ENCODE results near the gene SHROOM2. TPM values are rescaled to one million over a fixed set of nuclear protein-coding genes. Genes with fewer than 3 reads are reported as not detected.

Gene SHROOM2
- total and polyA plus RNA-seq, 9 of the 15 experiments (the other 6 are each of a cell fraction or from before 2014, with no cell fraction given), result not detected

GRCh38 chrX:9966775-9967408, 180.7 kb downstream of the SHROOM2 start, which contains the start of gene CLDN34 (continued):
- TF ChIP-seq CTCF (IDR thresholded peaks at IDR 0.05 in 2 of 3, conservative IDR thresholded peaks at IDR 0.05 in 1 of 3; ENCODE audit: insufficient read depth in 2 of 3, low read depth in 1 of 3, low read length in 3 of 3) (peak; percentile 36 to 51 (median 44); a peak in 4 of 6 replicates), TSC22D4 (tag; IDR thresholded peaks at IDR 0.05) (no peak), SMC3 (conservative IDR thresholded peaks at IDR 0.05; ENCODE audit: insufficient read depth, low read depth, low read length) (peak; percentile 26; the same call in 1 of the 2 replicates), RAD21 (CRISPR knock-in tag; conservative IDR thresholded peaks at IDR 0.05 in 1 of 2, IDR thresholded peaks at IDR 0.05 in 1 of 2) (peak; percentile 22 to 58; a peak in 2 of 4 replicates)

GRCh38 chrX:9977635-9978034, 191.4 kb downstream of the SHROOM2 start:
- no peaks in the 10 kb centered on the region for H3K9me1 ChIP-seq (ENCODE audit: control insufficient read depth, insufficient read depth, low read length)
- no peaks in the 10 kb centered on the region for H4K20me1 ChIP-seq (replicated peaks; ENCODE audit: control insufficient read depth, insufficient read depth, low read length)
- TF ChIP-seq BCLAF1 (IDR thresholded peaks at IDR 0.05; ENCODE audit: borderline replicate concordance in 1 of 2, control insufficient read depth in 1 of 2, low read depth in 2 of 2, low read length in 1 of 2), result no peak
- TF ChIP-seq ZNF408 (CRISPR knock-in tag; IDR thresholded peaks at IDR 0.05; ENCODE audit: low read depth), result no peak
- no peak for TF ChIP-seq SPI1 (IDR thresholded peaks at IDR 0.05; ENCODE audit: borderline replicate concordance, low read depth, low read length)
- no peak for TF ChIP-seq ZNF592 (IDR thresholded peaks at IDR 0.05)
- no peak for FAIRE-seq
- ChIA-PET CTCF (ENCODE audit: low intra/inter-chr PET ratio) (no interaction called here), POLR2A (no interaction called here)
- H3K27me3 ChIP-seq (ENCODE audit: control insufficient read depth in 2 of 2, insufficient read depth in 2 of 2, low read length in 2 of 2), result no peaks in the 10 kb centered on the region
- no peaks in the 10 kb centered on the region for H3K9me3 ChIP-seq (replicated peaks; ENCODE audit: control insufficient read depth, insufficient read depth, low read depth, low read length)
- no peak for ATAC-seq
- H3K36me3 ChIP-seq (ENCODE audit: control insufficient read depth, insufficient read depth, low read length), result no peaks in the 10 kb centered on the region
- no TSS peak for BruUV-seq (replicated peaks)
- no peak overlapping the region for H3K4me3 ChIP-seq
- 0% methylated on average over 3 of the region's 3 CpGs for WGBS (ENCODE audit: insufficient coverage, low coverage, missing lambda C conversion rate)
- H3K27ac ChIP-seq (ENCODE audit: extremely low read depth, low read depth, low read length), result no peak overlapping the region
- H3K4me2 ChIP-seq (ENCODE audit: insufficient read depth, low read length), result no peak overlapping the region
- intact Hi-C loops (cut with micrococcal nuclease), result no loop called here
- no peak overlapping the region for H3K9ac ChIP-seq (ENCODE audit: insufficient read depth in 1 of 2, low read depth in 2 of 2, low read length in 2 of 2)
- in situ Hi-C loops (cut with MboI), result no loop called here
- DNase-seq (ENCODE audit: extremely low read depth in 1 of 4, low spot score in 3 of 4), result no peak
- H2AFZ ChIP-seq (ENCODE audit: low read depth, low read length), result no peak overlapping the region
- H3K4me1 ChIP-seq (replicated peaks in 1 of 2; ENCODE audit: control insufficient read depth in 2 of 2, insufficient read depth in 2 of 2, low read length in 2 of 2), result no peaks in the 10 kb centered on the region
- no peaks in the 10 kb centered on the region for H3K79me2 ChIP-seq (ENCODE audit: control insufficient read depth, insufficient read depth, low read length)
